ENCODE data around the gene PPFIBP1. TPM values are rescaled to one million over a fixed set of nuclear protein-coding genes. Genes with fewer than 3 reads are reported as not detected.

The PPFIBP1 gene
- total and polyA plus RNA-seq, 9 of the 15 experiments (the other 6 are each of a cell fraction or from before 2014, with no cell fraction given) = 0.46 to 3.5 (median 1.8) TPM

GRCh38 chr12:27537855-27538675 lies 14.1 kb downstream of the PPFIBP1 start:
- POLR2A ChIA-PET = no interaction called here
- in situ Hi-C loops (cut with MboI) = no loop called here
- CTCF ChIA-PET (ENCODE audit: low intra/inter-chr PET ratio) = no interaction called here

GRCh38 chr12:27539191-27539631 lies 15.2 kb downstream of the PPFIBP1 start:
- Histone ChIP-seq H3K36me3 (ENCODE audit: control insufficient read depth, insufficient read depth, low read length) (no peaks in the 10 kb centered on the region), H3K79me2 (ENCODE audit: control insufficient read depth, insufficient read depth, low read length) (no peaks in the 10 kb centered on the region), H3K4me2 (ENCODE audit: insufficient read depth, low read length) (no peak overlapping the region), H3K27me3 (ENCODE audit: control insufficient read depth in 2 of 2, insufficient read depth in 2 of 2, low read length in 2 of 2) (peaks cover 4 to 16% of the 10 kb centered on the region in 2 experiments; a peak in 3 of 5 replicates), H3K4me1 (replicated peaks in 1 of 2; ENCODE audit: control insufficient read depth in 2 of 2, insufficient read depth in 2 of 2, low read length in 2 of 2) (no peaks in the 10 kb centered on the region; a peak in 1 of 5 replicates), H3K9me3 (replicated peaks; ENCODE audit: control insufficient read depth, insufficient read depth, low read depth, low read length) (no peaks in the 10 kb centered on the region), H3K27ac (ENCODE audit: extremely low read depth, low read depth, low read length) (no peak overlapping the region), H3K4me3 (no peak overlapping the region), H3K9ac (ENCODE audit: insufficient read depth in 1 of 2, low read depth in 2 of 2, low read length in 2 of 2) (no peak overlapping the region), H2AFZ (ENCODE audit: low read depth, low read length) (no peak overlapping the region), H4K20me1 (replicated peaks; ENCODE audit: control insufficient read depth, insufficient read depth, low read length) (peaks cover 3% of the 10 kb centered on the region; the same call in 1 of the 2 replicates), H3K9me1 (ENCODE audit: control insufficient read depth, insufficient read depth, low read length) (no peaks in the 10 kb centered on the region)
- WGBS (ENCODE audit: insufficient coverage, low coverage, missing lambda C conversion rate) = 0% methylated on average over 4 of the region's 4 CpGs
- POLR2A ChIA-PET = interaction anchor here (0.6 kb wide), 1 partner anchor 204 kb away, joined by 3 read pairs; no protein-coding TSS in a partner anchor
- DNase-seq (ENCODE audit: extremely low read depth in 1 of 4, low spot score in 3 of 4) = no peak
- no TSS peak for BruUV-seq (replicated peaks)
- CTCF ChIA-PET (ENCODE audit: low intra/inter-chr PET ratio) = no interaction called here
- no peak for ATAC-seq
- in situ Hi-C loops (cut with MboI) (no loop called here), intact Hi-C loops (cut with micrococcal nuclease) (no loop called here)
- no peak for FAIRE-seq
- no peak for TF ChIP-seq TCF7 (IDR thresholded peaks at IDR 0.05; ENCODE audit: borderline replicate concordance)
- no peak for TF ChIP-seq SIN3B (IDR thresholded peaks at IDR 0.05; ENCODE audit: low read depth)
- no peak for TF ChIP-seq ATF3 (IDR thresholded peaks at IDR 0.05)
- no peak for TF ChIP-seq ATF3 (CRISPR knock-in tag; conservative IDR thresholded peaks at IDR 0.05)
- TF ChIP-seq NKRF (IDR thresholded peaks at IDR 0.05; ENCODE audit: borderline replicate concordance) = no peak
- no peak for TF ChIP-seq SUPT5H (IDR thresholded peaks at IDR 0.05)
- TF ChIP-seq C11orf30 (IDR thresholded peaks at IDR 0.05; ENCODE audit: low read depth) = no peak
- TF ChIP-seq DEAF1 (CRISPR knock-in tag; IDR thresholded peaks at IDR 0.05) = no peak

More at GRCh38 chr12:27537855-27538675, 14.1 kb downstream of the PPFIBP1 start:
- 3% methylated on average over 8 of the region's 8 CpGs for WGBS (ENCODE audit: insufficient coverage, low coverage, missing lambda C conversion rate)
- no peak overlapping the region for H3K27ac ChIP-seq (ENCODE audit: extremely low read depth, low read depth, low read length)
- H3K9me3 ChIP-seq (replicated peaks; ENCODE audit: control insufficient read depth, insufficient read depth, low read depth, low read length) = no peaks in the 10 kb centered on the region
- no peak overlapping the region for H3K4me2 ChIP-seq (ENCODE audit: insufficient read depth, low read length)
- no peaks in the 10 kb centered on the region for H3K79me2 ChIP-seq (ENCODE audit: control insufficient read depth, insufficient read depth, low read length)
- FAIRE-seq = no peak
- H3K36me3 ChIP-seq (ENCODE audit: control insufficient read depth, insufficient read depth, low read length) = no peaks in the 10 kb centered on the region
- TF ChIP-seq RCOR1 (IDR thresholded peaks at IDR 0.05; ENCODE audit: borderline replicate concordance in 1 of 2, low read depth in 2 of 2, low read length in 2 of 2) = no peak
- TF ChIP-seq RBM25 (IDR thresholded peaks at IDR 0.05; ENCODE audit: low read depth, low read length, severe bottlenecking) = peak; percentile 65
- no peak for TF ChIP-seq FOXP1 (CRISPR knock-in tag; IDR thresholded peaks at IDR 0.05)
- intact Hi-C loops (cut with micrococcal nuclease) = no loop called here
- H3K9me1 ChIP-seq (ENCODE audit: control insufficient read depth, insufficient read depth, low read length) = no peaks in the 10 kb centered on the region
- ATAC-seq = no peak
- H4K20me1 ChIP-seq (replicated peaks; ENCODE audit: control insufficient read depth, insufficient read depth, low read length) = peaks cover 3% of the 10 kb centered on the region; the same call in 1 of the 2 replicates
- no peak overlapping the region for H3K9ac ChIP-seq (ENCODE audit: insufficient read depth in 1 of 2, low read depth in 2 of 2, low read length in 2 of 2)
- no peak for DNase-seq (ENCODE audit: extremely low read depth in 1 of 4, low spot score in 3 of 4)
- no peaks in the 10 kb centered on the region; a peak in 1 of 5 replicates for H3K4me1 ChIP-seq (replicated peaks in 1 of 2; ENCODE audit: control insufficient read depth in 2 of 2, insufficient read depth in 2 of 2, low read length in 2 of 2)
- no TSS peak for BruUV-seq (replicated peaks)
- H3K27me3 ChIP-seq (ENCODE audit: control insufficient read depth in 2 of 2, insufficient read depth in 2 of 2, low read length in 2 of 2) = peaks cover 4 to 16% of the 10 kb centered on the region in 2 experiments; a peak in 3 of 5 replicates
- no peak overlapping the region for H3K4me3 ChIP-seq
- H2AFZ ChIP-seq (ENCODE audit: low read depth, low read length) = no peak overlapping the region

All from K562 (cell line).